Hepatocyte (in vitro differentiated cells): ENCODE data around the gene TMEM267. TPM values are rescaled to one million over a fixed set of nuclear protein-coding genes. Genes with fewer than 3 reads are reported as not detected.

Experiments used
- DNase-seq: peaks from one replicate; pipeline ENCODE4 v3.0.0-alpha.2; 2016; ENCODE audit warnings: low spot score
- H2AFZ ChIP-seq: fragments of 200-600 bp; sonication (generic); 2 replicates; pipeline ENCODE4 v1.6.0; 2016; ENCODE audit warnings: antibody characterized with exemption, mild to moderate bottlenecking
- H3K27ac ChIP-seq: fragments of 200-600 bp; sonication (generic); 2 replicates; pipeline ENCODE4 v1.5.1; 2016; ENCODE audit warnings: mild to moderate bottlenecking
- H3K27me3 ChIP-seq: fragments of 200-600 bp; sonication (generic); 2 replicates; pipeline ENCODE4 v1.6.1; 2016
- H3K36me3 ChIP-seq: fragments of 200-600 bp; sonication (generic); replicated peaks from 2 replicates; pipeline ENCODE4 v1.5.1; 2016; ENCODE audit warnings: low read depth; ENCODE audit not compliant: insufficient read depth
- H3K4me1 ChIP-seq: fragments of 200-600 bp; sonication (generic); 2 replicates; pipeline ENCODE4 v1.5.1; 2016; ENCODE audit warnings: mild to moderate bottlenecking, moderate library complexity; ENCODE audit not compliant: insufficient read depth
- H3K4me2 ChIP-seq: fragments of 200-600 bp; sonication (generic); 2 replicates; pipeline ENCODE4 v1.6.0; 2016
- H3K4me3 ChIP-seq: fragments of 200-600 bp; sonication (generic); 2 replicates; pipeline ENCODE4 v1.5.1; 2016; ENCODE audit warnings: mild to moderate bottlenecking
- H3K79me2 ChIP-seq: fragments of 200-600 bp; sonication (generic); 2 replicates; pipeline ENCODE4 v1.6.0; 2017; ENCODE audit warnings: mild to moderate bottlenecking
- H3K9me2 ChIP-seq: fragments of 200-600 bp; sonication (generic); replicated peaks from 2 replicates; pipeline ENCODE4 v1.6.0; 2017; ENCODE audit warnings: mild to moderate bottlenecking; ENCODE audit not compliant: insufficient read depth
- H3K9me3 ChIP-seq: fragments of 200-600 bp; sonication (generic); 2 replicates; pipeline ENCODE4 v1.5.1; 2016; ENCODE audit warnings: low read depth, mild to moderate bottlenecking
- H4K20me1 ChIP-seq: fragments of 200-600 bp; sonication (generic); 2 replicates; pipeline ENCODE4 v1.6.0; 2016; ENCODE audit warnings: mild to moderate bottlenecking; ENCODE audit not compliant: insufficient read depth, poor library complexity, severe bottlenecking
- CTCF ChIP-seq: fragments of 200-600 bp; sonication (generic); IDR thresholded peaks from 2 replicates; pipeline ENCODE4 v1.5.1; 2016; ENCODE audit warnings: antibody characterized with exemption, mild to moderate bottlenecking; ENCODE audit not compliant: poor library complexity
- EZH2 ChIP-seq: fragments of 200-600 bp; sonication (generic); IDR thresholded peaks from 2 replicates; pipeline ENCODE4 v1.6.1; 2016; ENCODE audit warnings: antibody characterized with exemption, mild to moderate bottlenecking, borderline replicate concordance
- EZH2phosphoT487 ChIP-seq: fragments of 200-600 bp; sonication (generic); IDR thresholded peaks from one replicate; pipeline ENCODE4 v1.6.1; 2018; ENCODE audit warnings: antibody characterized with exemption, mild to moderate bottlenecking, low read depth, moderate library complexity; ENCODE audit not compliant: unreplicated experiment, severe bottlenecking
- WGBS: methylation state at CpG from one replicate; pipeline ENCODE4 v1.1.6; 2016; ENCODE audit warnings: low lambda C conversion rate; ENCODE audit errors: missing lambda C conversion rate; 5-methylcytosine and 5-hydroxymethylcytosine counted together
- polyA plus RNA-seq: library from polyadenylated mRNA; unstranded; fragments of >200 nt; fragmentation: Nextera tagmentation; extraction: Ambion mirVana; gene quantifications from 2 replicates; pipeline ENCODE4 v1.2.1, GENCODE V29; 2016
- total RNA-seq: library from RNA; depleted of rRNA; stranded (reverse); fragments of >200 nt; gene quantifications from 2 replicates; pipeline ENCODE4 v1.2.3, GENCODE V29; 2014

Gene TMEM267
- total and polyA plus RNA-seq, 2 experiments from 2014 or later: 9.7 to 19.4 TPM

DNA sequence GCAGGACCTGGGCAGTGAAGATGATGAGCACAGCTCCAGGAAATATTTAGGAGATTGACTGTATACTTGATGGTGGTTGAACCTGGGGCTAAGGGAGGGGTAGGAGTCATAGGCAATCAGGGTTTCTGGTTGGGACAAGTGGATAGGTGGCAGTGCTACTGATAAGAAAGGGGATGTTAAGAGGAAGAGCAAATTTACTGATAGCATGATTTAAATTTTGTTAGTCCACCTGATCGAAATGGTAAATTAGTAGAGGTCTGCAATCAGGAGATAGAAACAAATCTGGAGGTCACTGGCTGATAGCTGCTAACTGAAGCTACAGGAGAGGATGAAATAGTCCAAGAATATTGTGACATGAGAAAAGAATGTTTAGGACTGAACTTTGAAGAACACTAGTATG lies 37.0 kb upstream of the TMEM267 start:
- Histone ChIP-seq H3K9me2 (no peaks in the 10 kb centered on the region), H3K36me3 (no peaks in the 10 kb centered on the region), H3K4me1 (peaks cover 4% of the 10 kb centered on the region), H3K9me3 (no peaks in the 10 kb centered on the region), H3K79me2 (no peaks in the 10 kb centered on the region), H3K4me3 (no peak overlapping the region), H3K4me2 (no peak overlapping the region), H4K20me1 (no peaks in the 10 kb centered on the region), H3K27ac (no peak overlapping the region), H3K27me3 (no peaks in the 10 kb centered on the region), H2AFZ (no peak overlapping the region)
- TF ChIP-seq EZH2 (no peak), EZH2phosphoT487 (no peak), CTCF (no peak)
- WGBS: 81% methylated on average over 1 of the region's 1 CpG
- no peak for DNase-seq

GRCh38 chr5:43515678-43516048 lies 32.0 kb upstream of the TMEM267 start:
- Histone ChIP-seq H3K4me2 (peak overlapping the region; percentile 76), H3K4me3 (peak overlapping the region; percentile 45), H2AFZ (peak overlapping the region; percentile 82), H3K9me2 (no peaks in the 10 kb centered on the region), H3K79me2 (peaks cover 16% of the 10 kb centered on the region), H3K9me3 (no peaks in the 10 kb centered on the region), H3K36me3 (no peaks in the 10 kb centered on the region), H3K4me1 (peaks cover 4% of the 10 kb centered on the region), H4K20me1 (no peaks in the 10 kb centered on the region), H3K27ac (peak overlapping the region; percentile 95), H3K27me3 (no peaks in the 10 kb centered on the region)
- peak; percentile 14 for DNase-seq
- TF ChIP-seq CTCF (no peak), EZH2phosphoT487 (no peak), EZH2 (no peak)
- WGBS: 14% methylated on average over 1 of the region's 1 CpG

- Histone ChIP-seq H3K4me3 (peak within 1 kb of the TSS; percentile 49), H3K9me2 (no peaks in the 10 kb centered on the region), H3K27ac (peak within 1 kb of the TSS; percentile 95), H4K20me1 (no peaks in the 10 kb centered on the region), H3K9me3 (no peaks in the 10 kb centered on the region), H2AFZ (peak within 1 kb of the TSS; percentile 82), H3K4me2 (peak within 1 kb of the TSS; percentile 83), H3K79me2 (peaks cover 17% of the 10 kb centered on the region), H3K27me3 (no peaks in the 10 kb centered on the region), H3K36me3 (no peaks in the 10 kb centered on the region), H3K4me1 (peaks cover 4% of the 10 kb centered on the region)
- peak; percentile 98 for DNase-seq
- TF ChIP-seq CTCF (no peak), EZH2 (no peak), EZH2phosphoT487 (no peak)
- whole genome bisulfite sequencing: 2% methylated on average over 35 of the region's 35 CpGs
Measured at GRCh38 chr5:43514816-43515677, 31.4 kb upstream of the TMEM267 start, which contains the start of gene C5orf34. Gene C5orf34, minus strand, starts transcription at chr5:43515148. Its CDS starts 5,809 bp downstream, at chr5:43509339.
